ENCODE data around the gene TTC13. TPM values are rescaled to one million over a fixed set of nuclear protein-coding genes. Genes with fewer than 3 reads are reported as not detected.

TTC13 gene
- total RNA-seq, 1 experiment from 2014 or later = 9.7 TPM

DNA sequence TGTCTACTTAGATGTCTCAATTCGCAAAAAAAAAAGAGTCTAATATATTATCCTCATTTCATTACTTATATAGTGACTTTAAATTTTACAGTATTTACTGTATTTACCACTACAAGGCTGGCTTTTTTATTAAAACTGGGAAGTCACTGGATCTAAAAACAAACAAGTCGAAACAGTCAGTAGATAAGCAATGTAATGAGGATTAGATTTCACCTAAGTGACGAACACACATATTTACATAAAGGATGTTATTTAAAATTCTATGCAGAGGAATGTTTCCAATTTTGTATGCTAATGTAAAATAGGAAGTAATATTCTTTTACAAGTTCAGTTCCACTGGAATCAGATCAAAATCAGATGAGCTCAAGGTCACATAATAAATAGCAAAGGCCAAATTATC is 28.3 kb downstream of the TTC13 start:
- no peak for DNase-seq (ENCODE audit: low read depth)

- no peak for DNase-seq (ENCODE audit: low read depth)
Measured at GRCh38 chr1:230948903-230949302, 29.8 kb downstream of the TTC13 start.

DNA sequence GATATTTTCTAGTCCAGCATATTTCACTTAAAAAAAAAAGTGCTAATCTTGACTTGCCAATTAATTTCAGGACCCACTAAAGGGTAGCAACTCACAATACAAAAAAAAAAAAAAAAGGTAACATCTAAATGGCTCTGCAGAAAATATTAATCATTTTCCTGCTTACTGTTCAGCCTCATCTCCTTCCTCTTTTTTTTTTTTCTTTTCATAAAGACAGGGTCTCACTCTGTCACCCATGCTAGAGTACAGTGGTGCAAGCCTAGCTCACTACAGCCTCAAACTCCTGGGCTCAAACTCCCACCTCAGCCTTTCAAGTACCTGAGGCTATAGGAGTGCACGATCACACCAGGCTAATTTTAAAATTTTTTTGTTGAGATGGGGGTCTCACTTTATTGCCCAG is 30.4 kb downstream of the TTC13 start:
- DNase-seq (ENCODE audit: low read depth) = no peak

- no peak for DNase-seq (ENCODE audit: low read depth)
Measured at GRCh38 chr1:230943048-230943593, 35.5 kb downstream of the TTC13 start.

DNA sequence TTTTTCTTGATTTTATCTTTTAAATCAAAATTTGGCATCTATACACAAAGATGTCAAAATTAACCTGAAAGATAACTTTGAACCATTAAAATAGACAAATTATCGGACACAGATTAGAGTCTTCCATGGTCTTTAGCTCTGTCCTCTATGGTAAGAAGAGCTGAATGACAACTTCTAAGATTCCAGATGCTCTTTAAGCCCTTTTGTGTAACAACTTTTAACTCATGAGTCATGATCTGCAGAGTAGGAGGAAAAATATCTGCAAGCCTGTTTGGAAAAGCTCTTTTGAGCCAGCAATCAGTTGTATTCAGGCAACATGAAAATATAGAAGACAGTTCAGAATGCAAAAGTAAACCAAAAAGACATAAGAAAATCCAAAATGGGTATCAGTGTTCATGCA is 37.8 kb downstream of the TTC13 start:
- peak; percentile 4 for DNase-seq (ENCODE audit: low read depth)

- no peak for DNase-seq (ENCODE audit: low read depth)
Measured at GRCh38 chr1:230939806-230940489, 38.7 kb downstream of the TTC13 start.

- no peak for DNase-seq (ENCODE audit: low read depth)
Measured at GRCh38 chr1:230938924-230939368, 39.7 kb downstream of the TTC13 start.

DNA sequence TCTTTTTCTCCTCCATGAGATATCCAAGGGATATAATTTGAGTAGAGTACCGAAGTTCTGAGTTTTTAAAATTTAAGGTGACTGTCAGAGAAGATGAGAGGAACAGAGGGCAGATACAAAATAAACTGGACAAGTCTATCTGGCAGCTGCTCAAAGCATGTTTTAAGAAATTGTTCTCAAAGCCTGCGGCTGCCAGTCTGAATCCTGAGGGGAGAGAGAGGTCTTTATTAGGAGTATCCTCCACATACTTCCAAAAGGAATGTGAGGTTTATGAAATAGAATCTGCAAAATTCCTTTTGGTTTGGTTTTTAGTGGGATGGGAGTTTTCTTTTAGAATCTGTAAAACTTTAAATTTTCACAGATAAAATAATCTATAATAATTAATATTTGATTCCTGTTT is 41.3 kb downstream of the TTC13 start:
- DNase-seq (ENCODE audit: low read depth) = peak; percentile 5

GRCh38 chr1:230936475-230936874 is 42.2 kb downstream of the TTC13 start:
- DNase-seq (ENCODE audit: low read depth) = no peak

DNA sequence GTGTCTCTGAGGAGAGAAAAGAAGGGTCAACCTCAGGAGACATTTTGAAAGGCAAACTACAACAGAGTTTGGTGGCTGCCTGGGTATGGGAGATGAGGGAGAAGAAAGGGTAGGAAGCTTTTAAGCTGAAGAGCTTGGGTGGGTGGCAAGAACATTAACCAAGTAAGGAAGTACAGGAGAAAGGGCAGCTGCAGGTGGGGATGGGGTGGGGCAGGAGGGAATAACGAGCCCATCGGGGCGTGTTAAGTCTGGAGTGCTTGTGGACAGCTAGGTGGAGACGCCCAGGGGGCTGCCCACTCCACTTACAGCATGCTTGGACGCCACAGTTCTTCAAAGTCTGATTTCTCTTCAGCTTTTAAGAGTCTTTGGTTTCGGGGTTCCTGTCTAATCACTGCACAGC is 42.8 kb downstream of the TTC13 start:
- no peak for DNase-seq (ENCODE audit: low read depth)

DNA sequence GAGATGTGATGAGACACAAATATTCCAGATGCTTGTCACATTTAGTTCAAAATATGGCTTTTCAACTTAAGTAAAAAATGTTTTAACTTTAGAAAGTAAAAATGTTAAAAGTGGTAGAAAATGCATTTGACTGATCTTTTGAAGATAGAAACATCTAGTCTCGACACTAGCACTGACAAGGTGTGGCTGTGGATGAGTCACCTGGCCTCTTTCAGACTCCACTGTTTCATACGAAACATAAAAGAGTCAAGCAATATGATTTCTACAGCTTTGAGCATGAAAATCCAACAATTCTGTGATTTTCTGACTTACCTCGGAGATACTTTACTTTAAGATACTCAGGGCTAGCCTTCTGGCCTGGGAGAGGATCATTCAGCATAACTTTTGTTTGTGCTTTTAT is 47.7 kb downstream of the TTC13 start:
- no peak for DNase-seq (ENCODE audit: low read depth)

DNA sequence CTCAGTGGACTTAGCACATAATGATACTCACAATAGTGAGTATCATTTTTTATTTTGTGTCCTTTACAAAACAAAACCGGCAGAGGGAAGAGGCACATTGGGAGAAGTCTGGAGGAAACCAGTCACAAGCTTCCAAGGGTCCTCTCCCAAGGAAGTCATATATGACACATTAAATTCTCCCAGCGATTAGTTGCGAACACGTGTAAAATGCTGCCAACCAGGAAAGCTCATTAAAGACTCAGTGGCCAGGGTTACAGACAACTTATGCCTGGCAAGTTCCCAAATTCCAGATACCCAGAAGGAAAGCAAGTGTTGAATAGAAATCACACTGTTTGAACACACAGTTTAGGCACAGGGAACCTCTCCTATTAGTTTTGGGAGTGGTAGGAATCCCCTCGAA is 52.5 kb downstream of the TTC13 start:
- DNase-seq (ENCODE audit: low read depth) = no peak

- no peak for DNase-seq (ENCODE audit: low read depth)
Measured at GRCh38 chr1:230925608-230926007, 53.1 kb downstream of the TTC13 start.

- DNase-seq (ENCODE audit: low read depth) = no peak
Measured at GRCh38 chr1:230923176-230923575, 55.5 kb downstream of the TTC13 start.

GRCh38 chr1:230922620-230923019 is 56.0 kb downstream of the TTC13 start:
- DNase-seq (ENCODE audit: low read depth) = no peak

DNA sequence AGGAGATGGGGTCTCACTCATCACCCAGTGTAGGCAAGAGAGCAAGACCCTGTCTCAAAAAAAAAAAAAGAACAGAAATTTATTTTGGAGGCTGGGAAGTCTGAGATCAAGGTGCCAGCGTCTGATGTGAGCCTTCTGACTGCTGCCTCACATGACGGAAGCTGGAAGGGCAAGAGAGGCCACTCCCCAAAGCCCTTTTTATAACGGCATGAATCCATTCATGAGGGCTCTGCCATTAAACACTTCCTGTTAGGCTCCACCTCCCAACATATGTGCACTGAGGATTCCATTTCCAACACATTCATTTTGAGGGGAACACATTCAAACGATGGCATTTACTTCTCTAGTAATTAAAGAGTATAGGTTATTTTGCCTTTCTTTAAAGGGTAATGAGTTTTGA is 59.5 kb downstream of the TTC13 start:
- no peak for DNase-seq (ENCODE audit: low read depth)

DNA sequence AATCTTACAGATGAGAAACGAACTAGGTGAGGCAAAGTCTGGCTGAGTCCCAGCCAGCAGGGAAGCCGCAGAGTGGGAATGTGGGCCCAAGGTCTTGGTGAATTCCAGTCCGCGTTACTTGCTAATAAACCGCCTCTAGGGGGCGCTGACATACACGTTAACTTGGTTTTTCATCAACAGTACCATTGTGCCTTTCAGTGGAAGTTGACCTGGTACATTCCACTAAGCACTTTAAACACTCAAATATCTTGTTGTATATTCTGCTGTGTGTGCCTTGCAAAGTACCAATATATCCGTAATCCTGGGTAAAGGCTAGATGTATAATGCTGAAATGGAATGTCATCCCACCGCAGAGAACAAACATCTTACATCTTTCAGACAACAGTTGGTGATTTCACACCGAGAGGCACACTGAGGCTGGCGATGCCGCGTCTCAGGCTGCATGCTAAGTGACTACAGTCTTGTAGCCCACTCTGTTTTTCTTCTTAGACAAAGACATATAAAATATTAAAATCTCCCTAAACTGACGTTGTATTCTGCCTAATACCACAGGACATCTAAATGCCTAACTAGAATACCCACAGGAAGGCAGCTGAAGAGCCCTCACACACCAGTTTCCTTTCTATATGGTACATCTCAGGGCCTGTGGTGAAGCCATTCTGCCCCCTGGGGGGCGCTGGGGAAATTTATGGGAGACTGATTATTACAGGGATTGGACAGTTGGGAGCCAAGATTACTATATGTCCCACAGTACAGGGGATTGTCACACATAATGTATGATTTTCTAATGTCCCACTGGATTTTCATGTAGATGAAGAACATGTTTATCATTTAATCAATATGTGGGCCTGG is 61.2 kb downstream of the TTC13 start:
- peak; percentile 70 for DNase-seq (ENCODE audit: low read depth)

DNA sequence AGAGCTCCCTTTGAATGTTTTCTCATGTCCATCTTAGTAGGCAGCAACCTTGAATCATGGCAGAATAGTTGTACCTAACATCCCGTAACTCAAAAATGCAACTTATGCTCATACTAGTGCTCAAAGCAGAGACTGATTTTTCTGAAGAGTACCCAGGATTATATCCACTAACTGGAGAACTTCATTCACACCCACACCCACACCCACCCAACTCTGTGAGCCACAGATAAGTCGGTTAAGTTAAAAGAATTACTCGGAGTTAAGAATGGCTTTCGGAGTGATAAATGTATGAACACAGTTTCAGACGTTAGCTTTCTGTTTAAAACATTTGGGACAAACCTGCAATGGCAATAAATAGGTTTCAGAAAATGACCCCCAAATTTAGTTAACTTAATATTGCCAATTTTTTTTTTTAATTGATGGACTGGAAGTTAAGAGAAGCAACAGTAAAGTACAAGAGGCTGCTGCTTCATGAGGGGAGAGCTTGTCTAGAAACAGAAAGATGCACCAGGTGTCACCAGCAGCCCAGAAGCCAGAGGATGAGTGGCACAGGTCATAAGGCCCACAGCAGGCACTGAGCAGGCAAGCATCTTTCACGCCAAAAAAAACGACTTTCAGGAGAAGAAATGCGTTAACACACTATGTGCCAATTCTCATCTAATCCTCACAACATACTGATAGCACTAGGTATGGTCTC is 61.9 kb downstream of the TTC13 start:
- no peak for DNase-seq (ENCODE audit: low read depth)

DNA sequence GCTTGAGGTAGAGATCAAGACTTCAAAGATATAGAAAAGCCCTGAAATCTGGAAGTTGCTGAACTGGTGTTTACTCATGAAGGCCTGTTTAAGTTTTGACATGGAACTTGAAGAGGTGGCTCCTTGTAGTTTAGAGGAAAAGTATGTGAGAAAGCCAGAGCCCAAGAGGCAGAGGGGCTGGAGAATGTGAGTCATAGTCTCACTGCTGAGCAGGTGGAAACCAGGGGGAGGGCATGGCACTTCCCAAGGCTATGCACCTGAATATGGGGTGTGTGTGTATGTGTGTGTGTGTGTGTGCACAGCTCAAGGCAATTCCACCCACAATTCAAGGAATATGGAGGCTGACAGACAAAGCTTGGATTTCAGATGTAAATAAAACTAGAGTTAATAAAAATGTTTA is 63.6 kb downstream of the TTC13 start:
- no peak for DNase-seq (ENCODE audit: low read depth)

DNA sequence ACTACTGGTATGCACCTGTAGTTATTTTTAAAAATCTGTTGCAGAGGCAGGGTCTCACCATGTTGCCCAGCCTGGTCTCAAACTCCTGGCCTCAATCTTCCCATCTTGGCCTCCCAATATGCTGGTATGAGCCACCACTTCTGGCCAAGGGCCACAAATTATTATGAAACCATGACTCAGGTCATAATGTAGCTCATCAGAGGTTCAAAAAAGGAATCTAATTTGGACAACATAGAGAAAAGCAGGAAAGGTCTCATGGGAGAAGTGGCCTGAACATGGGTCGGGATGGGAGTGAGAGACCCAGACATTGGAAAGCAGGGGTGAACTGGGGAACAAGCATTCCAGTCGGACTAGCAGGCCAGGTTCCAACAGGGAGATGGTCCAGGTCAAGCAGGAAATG is 65.2 kb downstream of the TTC13 start:
- DNase-seq (ENCODE audit: low read depth) = no peak

GRCh38 chr1:230910755-230911117 is 67.9 kb downstream of the TTC13 start:
- no peak for DNase-seq (ENCODE audit: low read depth)

- DNase-seq (ENCODE audit: low read depth) = no peak
Measured at GRCh38 chr1:230909974-230910754, 68.5 kb downstream of the TTC13 start.

Measured in RPMI7951 (cell line).